HL-60 (cell line): ENCODE measurements around the gene TMC3.

Experiments
- GABPA ChIP-seq: IDR thresholded peaks from 2 replicates; pipeline ENCODE4 v1.6.1; 2012; ENCODE audit warnings: low read depth
- POLR2AphosphoS5 ChIP-seq: IDR thresholded peaks from 2 replicates; pipeline ENCODE4 v1.6.1; 2012; ENCODE audit warnings: low read depth
- SPI1 ChIP-seq: IDR thresholded peaks from 2 replicates; pipeline ENCODE4 v1.6.1; 2012; ENCODE audit warnings: low read depth, mild to moderate bottlenecking, borderline replicate concordance
- TF ChIP-seq, protein P1 (sequence below): IDR thresholded peaks from one replicate; pipeline ENCODE4 v1.5.1; 2011; ENCODE audit warnings: low read length, control low read depth, inconsistent platforms; ENCODE audit not compliant: insufficient read depth
- TF ChIP-seq, protein P2 (sequence below): IDR thresholded peaks from 2 replicates; pipeline ENCODE4 v1.6.1; 2012; ENCODE audit warnings: low read depth; ENCODE audit not compliant: insufficient replicate concordance

DNA sequence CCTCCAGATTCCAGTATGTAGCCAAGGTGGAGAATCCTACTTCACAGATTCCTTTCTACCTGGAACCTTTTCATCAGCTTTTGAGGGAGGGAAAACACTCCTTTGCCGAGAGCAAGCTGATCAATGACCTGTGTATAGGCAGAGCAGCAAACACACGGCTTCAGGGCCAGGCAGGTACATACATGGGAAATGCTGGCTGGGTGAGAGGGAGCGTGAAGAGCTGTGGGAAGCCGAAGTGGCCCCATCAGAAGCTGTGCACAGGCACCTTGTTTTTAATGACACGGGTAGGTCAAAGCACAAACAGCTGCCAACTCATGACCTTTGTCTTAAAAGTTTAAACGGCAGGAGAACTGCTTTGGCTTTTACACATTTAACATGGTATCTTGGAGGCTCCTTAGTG, 75.4 kb downstream of the TMC3 start:
- TF ChIP-seq, protein P1, sequence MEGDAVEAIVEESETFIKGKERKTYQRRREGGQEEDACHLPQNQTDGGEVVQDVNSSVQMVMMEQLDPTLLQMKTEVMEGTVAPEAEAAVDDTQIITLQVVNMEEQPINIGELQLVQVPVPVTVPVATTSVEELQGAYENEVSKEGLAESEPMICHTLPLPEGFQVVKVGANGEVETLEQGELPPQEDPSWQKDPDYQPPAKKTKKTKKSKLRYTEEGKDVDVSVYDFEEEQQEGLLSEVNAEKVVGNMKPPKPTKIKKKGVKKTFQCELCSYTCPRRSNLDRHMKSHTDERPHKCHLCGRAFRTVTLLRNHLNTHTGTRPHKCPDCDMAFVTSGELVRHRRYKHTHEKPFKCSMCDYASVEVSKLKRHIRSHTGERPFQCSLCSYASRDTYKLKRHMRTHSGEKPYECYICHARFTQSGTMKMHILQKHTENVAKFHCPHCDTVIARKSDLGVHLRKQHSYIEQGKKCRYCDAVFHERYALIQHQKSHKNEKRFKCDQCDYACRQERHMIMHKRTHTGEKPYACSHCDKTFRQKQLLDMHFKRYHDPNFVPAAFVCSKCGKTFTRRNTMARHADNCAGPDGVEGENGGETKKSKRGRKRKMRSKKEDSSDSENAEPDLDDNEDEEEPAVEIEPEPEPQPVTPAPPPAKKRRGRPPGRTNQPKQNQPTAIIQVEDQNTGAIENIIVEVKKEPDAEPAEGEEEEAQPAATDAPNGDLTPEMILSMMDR = no peak
- TF ChIP-seq, protein P2, sequence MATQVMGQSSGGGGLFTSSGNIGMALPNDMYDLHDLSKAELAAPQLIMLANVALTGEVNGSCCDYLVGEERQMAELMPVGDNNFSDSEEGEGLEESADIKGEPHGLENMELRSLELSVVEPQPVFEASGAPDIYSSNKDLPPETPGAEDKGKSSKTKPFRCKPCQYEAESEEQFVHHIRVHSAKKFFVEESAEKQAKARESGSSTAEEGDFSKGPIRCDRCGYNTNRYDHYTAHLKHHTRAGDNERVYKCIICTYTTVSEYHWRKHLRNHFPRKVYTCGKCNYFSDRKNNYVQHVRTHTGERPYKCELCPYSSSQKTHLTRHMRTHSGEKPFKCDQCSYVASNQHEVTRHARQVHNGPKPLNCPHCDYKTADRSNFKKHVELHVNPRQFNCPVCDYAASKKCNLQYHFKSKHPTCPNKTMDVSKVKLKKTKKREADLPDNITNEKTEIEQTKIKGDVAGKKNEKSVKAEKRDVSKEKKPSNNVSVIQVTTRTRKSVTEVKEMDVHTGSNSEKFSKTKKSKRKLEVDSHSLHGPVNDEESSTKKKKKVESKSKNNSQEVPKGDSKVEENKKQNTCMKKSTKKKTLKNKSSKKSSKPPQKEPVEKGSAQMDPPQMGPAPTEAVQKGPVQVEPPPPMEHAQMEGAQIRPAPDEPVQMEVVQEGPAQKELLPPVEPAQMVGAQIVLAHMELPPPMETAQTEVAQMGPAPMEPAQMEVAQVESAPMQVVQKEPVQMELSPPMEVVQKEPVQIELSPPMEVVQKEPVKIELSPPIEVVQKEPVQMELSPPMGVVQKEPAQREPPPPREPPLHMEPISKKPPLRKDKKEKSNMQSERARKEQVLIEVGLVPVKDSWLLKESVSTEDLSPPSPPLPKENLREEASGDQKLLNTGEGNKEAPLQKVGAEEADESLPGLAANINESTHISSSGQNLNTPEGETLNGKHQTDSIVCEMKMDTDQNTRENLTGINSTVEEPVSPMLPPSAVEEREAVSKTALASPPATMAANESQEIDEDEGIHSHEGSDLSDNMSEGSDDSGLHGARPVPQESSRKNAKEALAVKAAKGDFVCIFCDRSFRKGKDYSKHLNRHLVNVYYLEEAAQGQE = no peak
- TF ChIP-seq GABPA (no peak), POLR2AphosphoS5 (no peak), SPI1 (no peak)
